Omental fat pad (tissue), 4 donors: ENCODE data around the gene NDUFB8. TPM values are rescaled to one million over a fixed set of nuclear protein-coding genes. Genes with fewer than 3 reads are reported as not detected.

Experiments
- ATAC-seq: fragments of 150-250 bp; one replicate; pipeline ENCODE4 v1.9.1; 2016; ENCODE audit warnings: mild to moderate bottlenecking, moderate library complexity; ENCODE audit not compliant: low FRiP score
- DNase-seq: peaks from one replicate; pipeline ENCODE4 v3.0.0-alpha.2; 2019; ENCODE audit warnings: low spot score
- total RNA-seq, 4 donors: library from RNA; depleted of rRNA; stranded (reverse); fragments of >200 nt; gene quantifications; one replicate each; pipeline ENCODE4 v1.1.0, GENCODE V29; 2016
- TF ChIP-seq, protein P1 (sequence below), 3 donors: fragments of 450-650 bp; IDR thresholded peaks; one replicate each; pipeline ENCODE4 v1.5.1; 2016 to 2017; ENCODE audit warnings: antibody characterized with exemption in 3 of 3, mild to moderate bottlenecking in 3 of 3, moderate library complexity in 2 of 3

NDUFB8 gene
- total RNA-seq, 4 donors from 2014 or later: 104 to 180 (median 125) TPM

DNA sequence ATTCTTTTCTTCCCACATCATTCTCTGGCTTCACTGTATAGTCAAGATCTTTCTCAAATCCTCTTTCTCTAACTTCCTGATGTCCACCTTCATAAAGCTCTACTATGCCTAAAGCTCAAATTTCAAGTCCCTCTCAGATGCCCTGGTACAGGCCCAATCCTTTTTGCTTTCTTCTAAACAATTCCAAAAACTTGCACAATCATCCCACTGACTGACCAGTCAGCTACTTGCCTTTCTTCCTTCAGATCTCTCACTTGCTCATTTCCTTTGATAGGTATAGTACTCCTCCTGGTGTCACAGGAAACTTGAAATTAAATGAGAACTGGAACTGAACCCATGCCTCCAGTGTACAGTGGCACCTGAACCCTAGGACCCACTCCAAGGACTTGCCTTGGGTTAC is 28.2 kb downstream of the NDUFB8 start:
- DNase-seq (no peak), ATAC-seq (no peak)

GRCh38 chr10:100498059-100498458 is 31.6 kb downstream of the NDUFB8 start:
- no peak for DNase-seq
- ATAC-seq: no peak
- TF ChIP-seq, protein P1, sequence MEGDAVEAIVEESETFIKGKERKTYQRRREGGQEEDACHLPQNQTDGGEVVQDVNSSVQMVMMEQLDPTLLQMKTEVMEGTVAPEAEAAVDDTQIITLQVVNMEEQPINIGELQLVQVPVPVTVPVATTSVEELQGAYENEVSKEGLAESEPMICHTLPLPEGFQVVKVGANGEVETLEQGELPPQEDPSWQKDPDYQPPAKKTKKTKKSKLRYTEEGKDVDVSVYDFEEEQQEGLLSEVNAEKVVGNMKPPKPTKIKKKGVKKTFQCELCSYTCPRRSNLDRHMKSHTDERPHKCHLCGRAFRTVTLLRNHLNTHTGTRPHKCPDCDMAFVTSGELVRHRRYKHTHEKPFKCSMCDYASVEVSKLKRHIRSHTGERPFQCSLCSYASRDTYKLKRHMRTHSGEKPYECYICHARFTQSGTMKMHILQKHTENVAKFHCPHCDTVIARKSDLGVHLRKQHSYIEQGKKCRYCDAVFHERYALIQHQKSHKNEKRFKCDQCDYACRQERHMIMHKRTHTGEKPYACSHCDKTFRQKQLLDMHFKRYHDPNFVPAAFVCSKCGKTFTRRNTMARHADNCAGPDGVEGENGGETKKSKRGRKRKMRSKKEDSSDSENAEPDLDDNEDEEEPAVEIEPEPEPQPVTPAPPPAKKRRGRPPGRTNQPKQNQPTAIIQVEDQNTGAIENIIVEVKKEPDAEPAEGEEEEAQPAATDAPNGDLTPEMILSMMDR (IDR thresholded peaks at IDR 0.05): no peak

More for the DNA sequence above, 28.2 kb downstream of the NDUFB8 start:
- TF ChIP-seq, protein P1 (IDR thresholded peaks at IDR 0.05): no peak

DNA sequence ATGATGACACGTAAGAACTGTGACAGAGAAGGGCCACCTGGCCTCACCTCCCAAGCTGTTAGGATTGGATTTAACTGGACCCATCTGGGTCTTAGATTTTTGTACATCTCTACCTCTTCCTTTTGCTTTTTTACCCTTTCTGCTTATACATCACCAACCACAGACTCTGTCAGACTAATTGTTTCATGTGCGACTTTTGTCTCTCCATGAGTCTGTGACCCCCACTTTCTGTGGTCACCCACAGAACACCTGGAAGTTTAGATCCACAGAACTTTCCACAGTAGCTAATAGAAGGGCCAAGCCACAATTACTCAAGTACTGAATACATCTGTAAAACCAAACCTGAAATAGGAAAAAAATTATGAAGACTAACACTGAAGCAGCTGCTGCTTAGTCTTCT is 33.1 kb downstream of the NDUFB8 start:
- DNase-seq (no peak), ATAC-seq (no peak)
- TF ChIP-seq, protein P1 (IDR thresholded peaks at IDR 0.05): no peak

DNA sequence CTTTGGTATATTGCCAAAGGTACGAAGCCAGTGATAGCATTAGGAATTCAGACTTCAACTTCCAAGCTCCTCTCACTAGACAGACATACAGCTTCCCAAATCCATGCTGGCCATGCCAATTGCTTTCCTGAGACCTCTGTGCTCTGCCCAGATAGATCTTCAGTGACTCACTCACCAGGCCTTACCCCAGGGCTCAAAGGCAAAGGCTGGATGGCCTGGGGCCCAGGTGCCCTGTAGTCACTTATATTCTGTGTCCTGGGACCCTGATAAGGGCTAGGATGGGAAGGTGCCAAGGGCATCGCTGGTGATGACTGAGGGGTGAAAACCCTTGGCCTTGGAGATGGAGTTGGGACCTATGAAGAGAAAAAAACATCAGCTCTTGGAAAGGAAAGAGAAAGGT is 39.1 kb downstream of the NDUFB8 start:
- TF ChIP-seq, protein P1 (IDR thresholded peaks at IDR 0.05): no peak
- ATAC-seq (no peak), DNase-seq (no peak)

- ATAC-seq (no peak), DNase-seq (no peak)
- TF ChIP-seq, protein P1 (IDR thresholded peaks at IDR 0.05): no peak
These were observed 40.3 kb downstream of the NDUFB8 start for GRCh38 chr10:100489396-100489795.

DNA sequence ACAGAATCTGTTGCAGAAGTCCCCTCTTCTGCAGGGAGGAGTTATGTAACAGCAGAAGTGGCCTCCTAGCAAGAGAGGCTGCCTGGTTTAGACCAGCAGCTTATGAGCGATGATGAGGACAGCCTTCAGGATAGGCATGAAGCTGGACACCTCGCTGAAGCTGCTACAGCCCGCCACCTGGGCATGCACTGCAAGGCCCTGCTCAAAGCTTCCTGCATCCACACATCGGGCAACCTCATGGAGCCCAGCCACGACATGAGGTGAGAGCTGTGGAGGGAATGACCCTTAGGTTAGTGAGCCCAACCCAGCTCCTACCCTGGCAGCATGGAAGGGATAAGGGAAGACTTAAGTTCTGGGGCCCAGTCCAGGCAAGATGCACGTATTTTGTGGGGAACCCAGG is 42.1 kb downstream of the NDUFB8 start:
- ATAC-seq: no peak
- DNase-seq: no peak
- TF ChIP-seq, protein P1 (IDR thresholded peaks at IDR 0.05): no peak

GRCh38 chr10:100485801-100486495 is 43.7 kb downstream of the NDUFB8 start:
- TF ChIP-seq, protein P1 (IDR thresholded peaks at IDR 0.05): no peak
- no peak for DNase-seq
- ATAC-seq: no peak
